ENCODE measurements around the gene GRIK2. TPM values are rescaled to one million over a fixed set of nuclear protein-coding genes. Genes with fewer than 3 reads are reported as not detected.

Gene GRIK2
- total and polyA plus RNA-seq, 2 of the 4 experiments (the other 2 are of a cell fraction) = 8.2 to 15.2 TPM

- no peaks in the 10 kb centered on the region for H4K20me1 ChIP-seq (ENCODE audit: insufficient read depth, low read length)
- H3K4ac ChIP-seq (ENCODE audit: low read depth, low read length) = no peak overlapping the region
- H4K5ac ChIP-seq (ENCODE audit: low read depth, low read length) = no peak overlapping the region
- in situ Hi-C loops (cut with MboI; ENCODE audit: low sequenced_read_pairs) (no loop called here), dilution Hi-C loops (cut with HindIII; ENCODE audit: low sequenced_read_pairs, unreplicated experiment) (no loop called here), intact Hi-C loops (cut with micrococcal nuclease) (no loop called here)
- no peak overlapping the region for H2BK5ac ChIP-seq (ENCODE audit: low read depth, low read length, poor library complexity, severe bottlenecking)
- no peak overlapping the region for H3K14ac ChIP-seq (replicated peaks; ENCODE audit: low read depth, low read length)
- H3K18ac ChIP-seq (ENCODE audit: low read depth, low read length) = no peak overlapping the region
- no peak overlapping the region for H3K4me3 ChIP-seq (ENCODE audit: insufficient read depth, low read depth, low read length)
- BruUV-seq (replicated peaks) = no TSS peak
- ChIA-PET CTCF (no interaction called here), POLR2A (ENCODE audit: unreplicated experiment) (no interaction called here)
- no peak overlapping the region for H2BK120ac ChIP-seq (ENCODE audit: low read depth, low read length)
- no peak overlapping the region for H2AK5ac ChIP-seq (ENCODE audit: low read depth, low read length)
- no peak overlapping the region for H2AK9ac ChIP-seq (replicated peaks; ENCODE audit: low read depth, low read length, poor library complexity)
- peaks cover 1% of the 10 kb centered on the region; the same call in 1 of the 2 replicates for H3K27me3 ChIP-seq (ENCODE audit: control insufficient read depth, insufficient read depth, low read length)
- H4K91ac ChIP-seq (ENCODE audit: insufficient read depth, low read depth, low read length) = no peak overlapping the region
- H3K23ac ChIP-seq (ENCODE audit: low read depth, low read length) = no peak overlapping the region
- H3K27ac ChIP-seq (ENCODE audit: insufficient read depth, low read length) = no peak overlapping the region
- no peak overlapping the region for H4K8ac ChIP-seq (ENCODE audit: low read depth in 2 of 2, low read length in 2 of 2)
- H3K4me2 ChIP-seq (ENCODE audit: low read depth, low read length) = no peak overlapping the region
- no peaks in the 10 kb centered on the region for H3K4me1 ChIP-seq (ENCODE audit: control insufficient read depth, insufficient read depth, low read length)
- no peaks in the 10 kb centered on the region for H3K9me1 ChIP-seq (ENCODE audit: insufficient read depth, low read length)
- no peak overlapping the region for H2BK15ac ChIP-seq (ENCODE audit: low read depth, low read length)
- TF ChIP-seq NFE2L2 (IDR thresholded peaks at IDR 0.05; ENCODE audit: low read depth, low read length) = no peak
- TF ChIP-seq CHD1 (IDR thresholded peaks at IDR 0.05; ENCODE audit: low read depth, low read length) = no peak
- no peak for TF ChIP-seq ELK1 (IDR thresholded peaks at IDR 0.05; ENCODE audit: borderline replicate concordance, low read depth, low read length)
- no peak for TF ChIP-seq MAZ (IDR thresholded peaks at IDR 0.05; ENCODE audit: borderline replicate concordance, low read depth, low read length)
- no peak for TF ChIP-seq CEBPB (IDR thresholded peaks at IDR 0.05; ENCODE audit: low read depth, low read length)
- no peak for TF ChIP-seq CTCF (conservative IDR thresholded peaks at IDR 0.05; ENCODE audit: low read depth, low read length)
- TF ChIP-seq POLR2A (IDR thresholded peaks at IDR 0.05; ENCODE audit: low read depth, low read length) = no peak
- TF ChIP-seq BHLHE40 (IDR thresholded peaks at IDR 0.05; ENCODE audit: low read depth, low read length) = no peak
- no peak for TF ChIP-seq MAFK (IDR thresholded peaks at IDR 0.05; ENCODE audit: low read depth, low read length)
- no peak for TF ChIP-seq USF2 (IDR thresholded peaks at IDR 0.05; ENCODE audit: low read depth, low read length)
- TF ChIP-seq SMC3 (IDR thresholded peaks at IDR 0.05; ENCODE audit: low read depth, low read length) = no peak
- TF ChIP-seq MXI1 (IDR thresholded peaks at IDR 0.05; ENCODE audit: borderline replicate concordance, low read depth, low read length) = no peak
- no peak for TF ChIP-seq RCOR1 (IDR thresholded peaks at IDR 0.05; ENCODE audit: insufficient replicate concordance, low read length)
- TF ChIP-seq FOS (IDR thresholded peaks at IDR 0.05; ENCODE audit: low read depth, low read length) = no peak
- TF ChIP-seq RFX5 (IDR thresholded peaks at IDR 0.05; ENCODE audit: low read depth, low read length) = no peak
- TF ChIP-seq RAD21 (IDR thresholded peaks at IDR 0.05; ENCODE audit: low read length) = no peak
- H3K56ac ChIP-seq (ENCODE audit: extremely low read depth, insufficient read depth, low read length) = no peak overlapping the region
- 14% methylated on average over 2 of the region's 5 CpGs; no CpG with 5 or more reads in 1 of the 2 experiments for WGBS, 2 experiments (ENCODE audit: extremely low coverage in 2 of 2, insufficient read length in 1 of 2)
- no peaks in the 10 kb centered on the region; the same call in 1 of the 2 replicates for H3K9me3 ChIP-seq (ENCODE audit: control insufficient read depth, insufficient read depth, low read length)
- no peaks in the 10 kb centered on the region for H3K36me3 ChIP-seq (ENCODE audit: control insufficient read depth, insufficient read depth, low read length)
- no peak overlapping the region for H2BK20ac ChIP-seq (ENCODE audit: low read depth, low read length)
- no peak overlapping the region for H2AFZ ChIP-seq (replicated peaks; ENCODE audit: low read length, poor library complexity)
- no peak overlapping the region for H3K9ac ChIP-seq (ENCODE audit: low read depth, low read length)
- DNase-seq (no peak), ATAC-seq (ENCODE audit: low read depth) (no peak)
- H3K79me1 ChIP-seq (ENCODE audit: low read depth in 1 of 2, low read length in 2 of 2) = no peaks in the 10 kb centered on the region
Observed at GRCh38 chr6:101344885-101345284, 48.6 kb upstream of the GRIK2 start.

All from IMR-90 (cell line).